Measurements from ENCODE around the gene AFMID. TPM values are rescaled to one million over a fixed set of nuclear protein-coding genes. Genes with fewer than 3 reads are reported as not detected.
"Not testable (repeated sequence)": the region's sequence is repeated elsewhere in the genome, so short reads cannot be mapped to it uniquely, and the experiment has no call there.

Gene AFMID
- total RNA-seq, 1 experiment from 2014 or later: 104 TPM

- Histone ChIP-seq H4K20me1 (ENCODE audit: insufficient read depth, low read depth, low read length) (no peaks in the 10 kb centered on the region), H3K9me3 (ENCODE audit: low read length) (no peaks in the 10 kb centered on the region), H2AFZ (ENCODE audit: low read length) (no peak overlapping the region), H3K4me2 (ENCODE audit: low read depth, low read length, poor library complexity, severe bottlenecking) (no peak overlapping the region), H3K4me1 (ENCODE audit: low read length) (peaks cover 6% of the 10 kb centered on the region), H3K4me3 (ENCODE audit: low read length) (no peak overlapping the region), H3K9ac (ENCODE audit: low read length) (no peak overlapping the region), H3K36me3 (ENCODE audit: insufficient read depth, low read length) (no peaks in the 10 kb centered on the region), H3K27me3 (ENCODE audit: low read length) (no peaks in the 10 kb centered on the region), H3K79me2 (ENCODE audit: low read length) (no peaks in the 10 kb centered on the region), H3K27ac (ENCODE audit: low read length) (no peak overlapping the region), H3K9me2 (replicated peaks; ENCODE audit: insufficient read depth, low read length) (no peaks in the 10 kb centered on the region)
- DNase-seq: no peak
Observed at GRCh38 chr17:78234261-78234865, 47.2 kb downstream of the AFMID start.

GRCh38 chr17:78235022-78235421, 47.9 kb downstream of the AFMID start:
- H3K79me2 ChIP-seq (ENCODE audit: low read length); H3K4me2 ChIP-seq (ENCODE audit: low read depth, low read length, poor library complexity, severe bottlenecking); H2AFZ ChIP-seq (ENCODE audit: low read length); H3K9ac ChIP-seq (ENCODE audit: low read length); H3K4me1 ChIP-seq (ENCODE audit: low read length); H4K20me1 ChIP-seq (ENCODE audit: insufficient read depth, low read depth, low read length); H3K4me3 ChIP-seq (ENCODE audit: low read length); H3K27me3 ChIP-seq (ENCODE audit: low read length); H3K27ac ChIP-seq (ENCODE audit: low read length); DNase-seq; H3K9me2 ChIP-seq (replicated peaks; ENCODE audit: insufficient read depth, low read length); H3K36me3 ChIP-seq (ENCODE audit: insufficient read depth, low read length); H3K9me3 ChIP-seq (ENCODE audit: low read length): not testable (repeated sequence)

- Histone ChIP-seq H3K4me2 (ENCODE audit: low read depth, low read length, poor library complexity, severe bottlenecking) (no peak overlapping the region), H3K9me2 (replicated peaks; ENCODE audit: insufficient read depth, low read length) (no peaks in the 10 kb centered on the region), H3K9me3 (ENCODE audit: low read length) (no peaks in the 10 kb centered on the region), H3K4me3 (ENCODE audit: low read length) (no peak overlapping the region), H3K27me3 (ENCODE audit: low read length) (no peaks in the 10 kb centered on the region), H3K79me2 (ENCODE audit: low read length) (no peaks in the 10 kb centered on the region), H3K9ac (ENCODE audit: low read length) (no peak overlapping the region), H3K4me1 (ENCODE audit: low read length) (peaks cover 7% of the 10 kb centered on the region), H2AFZ (ENCODE audit: low read length) (no peak overlapping the region), H3K27ac (ENCODE audit: low read length) (no peak overlapping the region), H4K20me1 (ENCODE audit: insufficient read depth, low read depth, low read length) (no peaks in the 10 kb centered on the region), H3K36me3 (ENCODE audit: insufficient read depth, low read length) (no peaks in the 10 kb centered on the region)
- DNase-seq: no peak
Observed at GRCh38 chr17:78235885-78236284, 48.7 kb downstream of the AFMID start.

- Histone ChIP-seq H3K4me3 (ENCODE audit: low read length) (no peak overlapping the region), H3K4me2 (ENCODE audit: low read depth, low read length, poor library complexity, severe bottlenecking) (no peak overlapping the region), H3K4me1 (ENCODE audit: low read length) (peaks cover 8% of the 10 kb centered on the region), H3K27ac (ENCODE audit: low read length) (no peak overlapping the region), H3K9me3 (ENCODE audit: low read length) (no peaks in the 10 kb centered on the region), H3K9ac (ENCODE audit: low read length) (no peak overlapping the region), H4K20me1 (ENCODE audit: insufficient read depth, low read depth, low read length) (no peaks in the 10 kb centered on the region), H3K9me2 (replicated peaks; ENCODE audit: insufficient read depth, low read length) (no peaks in the 10 kb centered on the region), H3K27me3 (ENCODE audit: low read length) (no peaks in the 10 kb centered on the region), H2AFZ (ENCODE audit: low read length) (no peak overlapping the region), H3K36me3 (ENCODE audit: insufficient read depth, low read length) (no peaks in the 10 kb centered on the region), H3K79me2 (ENCODE audit: low read length) (no peaks in the 10 kb centered on the region)
- DNase-seq: no peak
Observed at GRCh38 chr17:78236362-78237127, 49.4 kb downstream of the AFMID start.

- no peaks in the 10 kb centered on the region for H3K27me3 ChIP-seq (ENCODE audit: low read length)
- H3K9ac ChIP-seq (ENCODE audit: low read length): no peak overlapping the region
- DNase-seq: no peak
- H3K27ac ChIP-seq (ENCODE audit: low read length): no peak overlapping the region
- H3K9me3 ChIP-seq (ENCODE audit: low read length): no peaks in the 10 kb centered on the region
- H3K4me2 ChIP-seq (ENCODE audit: low read depth, low read length, poor library complexity, severe bottlenecking): no peak overlapping the region
- H4K20me1 ChIP-seq (ENCODE audit: insufficient read depth, low read depth, low read length): no peaks in the 10 kb centered on the region
- H3K4me1 ChIP-seq (ENCODE audit: low read length): peaks cover 17% of the 10 kb centered on the region
- no peaks in the 10 kb centered on the region for H3K36me3 ChIP-seq (ENCODE audit: insufficient read depth, low read length)
- no peaks in the 10 kb centered on the region for H3K79me2 ChIP-seq (ENCODE audit: low read length)
- no peak overlapping the region for H2AFZ ChIP-seq (ENCODE audit: low read length)
- H3K9me2 ChIP-seq (replicated peaks; ENCODE audit: insufficient read depth, low read length): no peaks in the 10 kb centered on the region
- no peak overlapping the region for H3K4me3 ChIP-seq (ENCODE audit: low read length)
Observed at GRCh38 chr17:78237401-78238012, 50.3 kb downstream of the AFMID start.

GRCh38 chr17:78238823-78239488, 51.8 kb downstream of the AFMID start:
- no peak for DNase-seq
- Histone ChIP-seq H4K20me1 (ENCODE audit: insufficient read depth, low read depth, low read length) (no peaks in the 10 kb centered on the region), H3K9me2 (replicated peaks; ENCODE audit: insufficient read depth, low read length) (no peaks in the 10 kb centered on the region), H2AFZ (ENCODE audit: low read length) (no peak overlapping the region), H3K4me2 (ENCODE audit: low read depth, low read length, poor library complexity, severe bottlenecking) (no peak overlapping the region), H3K4me1 (ENCODE audit: low read length) (peaks cover 18% of the 10 kb centered on the region), H3K36me3 (ENCODE audit: insufficient read depth, low read length) (no peaks in the 10 kb centered on the region), H3K27me3 (ENCODE audit: low read length) (no peaks in the 10 kb centered on the region), H3K9me3 (ENCODE audit: low read length) (no peaks in the 10 kb centered on the region), H3K79me2 (ENCODE audit: low read length) (no peaks in the 10 kb centered on the region), H3K27ac (ENCODE audit: low read length) (no peak overlapping the region), H3K9ac (ENCODE audit: low read length) (no peak overlapping the region), H3K4me3 (ENCODE audit: low read length) (no peak overlapping the region)

GRCh38 chr17:78239489-78239931, 52.3 kb downstream of the AFMID start:
- no peaks in the 10 kb centered on the region for H4K20me1 ChIP-seq (ENCODE audit: insufficient read depth, low read depth, low read length)
- no peak overlapping the region for H2AFZ ChIP-seq (ENCODE audit: low read length)
- peaks cover 18% of the 10 kb centered on the region for H3K4me1 ChIP-seq (ENCODE audit: low read length)
- H3K27ac ChIP-seq (ENCODE audit: low read length): no peak overlapping the region
- H3K9me3 ChIP-seq (ENCODE audit: low read length): no peaks in the 10 kb centered on the region
- no peak overlapping the region for H3K9ac ChIP-seq (ENCODE audit: low read length)
- H3K9me2 ChIP-seq (replicated peaks; ENCODE audit: insufficient read depth, low read length): no peaks in the 10 kb centered on the region
- DNase-seq: peak; percentile 83
- H3K4me2 ChIP-seq (ENCODE audit: low read depth, low read length, poor library complexity, severe bottlenecking): no peak overlapping the region
- no peaks in the 10 kb centered on the region for H3K27me3 ChIP-seq (ENCODE audit: low read length)
- H3K36me3 ChIP-seq (ENCODE audit: insufficient read depth, low read length): no peaks in the 10 kb centered on the region
- H3K79me2 ChIP-seq (ENCODE audit: low read length): no peaks in the 10 kb centered on the region
- no peak overlapping the region for H3K4me3 ChIP-seq (ENCODE audit: low read length)

- Histone ChIP-seq H3K36me3 (ENCODE audit: insufficient read depth, low read length) (no peaks in the 10 kb centered on the region), H4K20me1 (ENCODE audit: insufficient read depth, low read depth, low read length) (no peaks in the 10 kb centered on the region), H3K4me3 (ENCODE audit: low read length) (no peak overlapping the region), H3K79me2 (ENCODE audit: low read length) (no peaks in the 10 kb centered on the region), H3K9ac (ENCODE audit: low read length) (no peak overlapping the region), H3K27ac (ENCODE audit: low read length) (no peak overlapping the region), H2AFZ (ENCODE audit: low read length) (no peak overlapping the region), H3K9me3 (ENCODE audit: low read length) (no peaks in the 10 kb centered on the region), H3K4me1 (ENCODE audit: low read length) (peaks cover 18% of the 10 kb centered on the region), H3K4me2 (ENCODE audit: low read depth, low read length, poor library complexity, severe bottlenecking) (no peak overlapping the region), H3K27me3 (ENCODE audit: low read length) (no peaks in the 10 kb centered on the region), H3K9me2 (replicated peaks; ENCODE audit: insufficient read depth, low read length) (no peaks in the 10 kb centered on the region)
- DNase-seq: no peak
Observed at GRCh38 chr17:78240012-78240655, 53.0 kb downstream of the AFMID start.
